GM18498 (cell line): ENCODE results near the gene FAM83G.

ENCODE experiments used
- ATAC-seq: cut with Tn5 transposase; IDR thresholded peaks from one replicate; pipeline ENCODE4 v1.9.1; 2021; ENCODE audit warnings: mild to moderate bottlenecking, moderate library complexity; ENCODE audit not compliant: unreplicated experiment

The FAM83G gene

DNA sequence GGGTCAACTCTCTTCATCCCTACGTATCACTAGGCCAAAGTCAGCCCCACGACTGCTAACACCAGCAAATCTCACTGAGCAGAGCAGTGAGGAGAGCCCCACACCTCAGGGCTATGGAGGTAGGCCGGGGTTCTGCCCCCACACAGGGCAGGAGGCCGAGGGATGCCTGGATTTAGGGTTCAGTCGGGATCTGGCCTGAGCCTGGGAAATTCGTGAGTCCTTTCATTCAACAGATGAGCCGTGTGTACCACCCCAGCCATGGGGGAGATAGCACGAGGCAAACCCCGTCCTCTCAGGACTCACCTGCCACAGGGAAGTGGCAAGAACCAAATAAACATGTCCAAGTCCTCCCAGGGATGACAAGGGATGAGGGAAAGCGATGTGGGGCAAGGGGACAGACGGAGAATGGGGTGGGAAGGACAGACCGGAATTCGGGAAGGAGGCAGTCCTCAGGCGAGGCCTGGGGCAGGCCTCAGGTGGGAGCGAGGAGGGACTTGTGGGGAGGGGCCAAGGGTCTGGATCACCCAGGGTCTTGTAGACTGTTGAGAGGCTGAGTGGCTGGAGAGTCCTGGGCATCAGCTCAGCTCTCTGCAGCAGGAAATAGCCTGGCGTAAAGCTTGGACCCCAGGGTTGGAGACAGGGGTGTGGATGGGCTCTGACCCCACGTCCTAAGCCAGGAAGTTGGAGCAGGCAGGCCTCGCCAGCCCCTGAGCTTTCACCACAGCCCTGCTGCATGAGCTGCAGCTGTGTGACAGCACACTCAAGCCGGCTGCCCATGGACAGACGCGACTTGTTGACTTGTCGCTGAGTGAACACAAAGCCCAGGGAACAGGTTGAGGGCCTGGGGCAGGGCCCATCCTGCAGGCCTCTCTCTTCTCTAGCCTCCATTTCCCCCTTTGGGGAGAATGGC lies 7.9 kb upstream of the FAM83G start:
- ATAC-seq, result no peak

DNA sequence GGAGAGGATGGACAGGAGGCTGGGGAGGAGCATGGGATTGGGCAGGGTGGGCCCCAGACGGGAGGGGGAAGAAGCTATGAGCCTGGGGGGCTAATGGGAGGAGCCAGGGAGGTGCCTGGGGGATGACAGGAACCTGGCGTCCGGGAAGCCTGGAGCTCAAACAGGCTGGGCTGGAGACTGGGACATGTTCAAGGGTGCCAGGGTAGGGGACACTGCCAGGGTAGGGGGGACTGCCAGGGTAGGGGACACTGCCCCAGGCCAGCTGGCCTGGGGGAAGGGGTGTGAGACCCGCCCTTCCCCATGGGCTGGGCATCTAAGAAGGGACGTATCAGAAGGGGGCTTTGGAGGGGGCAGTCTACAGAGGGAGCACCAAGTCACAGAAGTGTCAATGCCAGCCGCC lies 7.0 kb upstream of the FAM83G start:
- ATAC-seq, result no peak

DNA sequence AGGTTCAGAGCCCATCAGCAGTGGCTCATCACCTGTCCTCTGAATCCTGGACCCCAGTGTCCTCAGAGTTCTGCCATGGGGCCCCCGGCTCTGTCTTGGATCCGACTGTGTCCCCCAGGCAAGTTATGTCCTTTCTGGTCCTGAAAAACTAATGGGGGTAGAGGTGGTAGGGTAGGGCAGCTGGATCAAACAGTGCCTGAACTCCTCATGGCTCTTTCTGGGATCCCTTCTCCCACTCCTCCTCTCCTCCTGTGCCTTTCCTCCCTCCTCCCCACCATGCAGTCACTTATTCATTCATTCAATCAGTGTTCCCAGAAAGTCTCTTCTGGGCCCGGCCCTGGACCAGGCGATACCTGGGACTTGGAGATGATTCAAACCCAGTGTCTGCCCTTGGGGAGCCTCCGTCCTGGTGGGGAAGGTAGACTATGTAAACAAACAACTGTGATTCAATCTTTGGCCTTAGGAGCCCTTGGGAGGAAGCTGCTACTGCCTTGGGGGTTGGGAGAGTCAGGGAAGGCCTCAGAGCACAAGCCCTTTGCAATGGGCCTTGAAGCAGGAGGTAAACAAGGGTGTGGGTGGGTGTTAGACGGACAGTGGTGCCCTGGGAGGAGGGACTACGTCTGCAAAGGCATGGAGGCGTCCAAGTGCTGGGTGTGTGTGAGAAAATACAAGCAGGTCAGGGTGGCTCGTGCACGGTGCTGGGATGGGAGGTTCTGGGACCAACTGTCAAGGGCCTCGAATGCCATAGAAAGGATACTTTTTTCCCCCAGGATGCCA lies 6.4 kb upstream of the FAM83G start:
- no peak for ATAC-seq

DNA sequence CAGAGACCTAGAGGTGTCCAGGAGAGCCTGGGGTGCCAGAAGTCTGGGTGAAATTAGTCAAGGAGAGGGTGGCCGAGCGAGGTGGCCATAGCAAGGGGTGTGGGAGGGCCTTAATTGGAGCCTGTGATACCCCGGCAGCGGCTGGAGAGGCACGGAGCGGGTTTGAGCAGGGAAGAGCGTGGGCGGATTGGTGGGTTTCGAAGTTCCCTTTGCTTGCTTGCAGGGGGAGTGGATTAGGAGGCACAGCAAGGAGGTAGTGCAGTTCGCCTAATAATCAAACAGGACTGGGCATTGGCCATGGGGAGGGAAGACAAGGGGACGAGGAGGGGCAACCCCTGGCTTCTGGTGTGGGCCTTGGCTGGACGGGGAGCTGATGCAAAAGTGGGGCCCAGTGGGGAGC lies 5.4 kb upstream of the FAM83G start:
- ATAC-seq, result no peak

DNA sequence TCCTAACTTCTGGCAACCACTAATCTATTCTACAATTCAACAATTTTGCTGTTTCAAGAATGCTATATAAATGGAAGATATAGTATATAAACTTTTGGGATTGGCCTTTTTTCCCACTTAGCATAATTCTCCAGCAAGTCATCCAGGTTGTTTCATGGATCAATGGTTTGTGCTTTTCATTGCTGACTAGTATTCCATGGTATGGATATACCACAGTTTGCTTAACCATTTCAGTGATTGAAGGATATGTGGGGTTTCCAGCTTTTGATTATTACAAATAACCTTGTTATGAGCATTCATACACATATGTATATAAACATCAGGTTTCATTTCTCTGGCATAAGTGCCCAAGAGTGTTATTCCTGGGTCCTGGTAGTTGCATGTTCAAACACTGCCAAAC lies 2.1 kb upstream of the FAM83G start:
- no peak for ATAC-seq

DNA sequence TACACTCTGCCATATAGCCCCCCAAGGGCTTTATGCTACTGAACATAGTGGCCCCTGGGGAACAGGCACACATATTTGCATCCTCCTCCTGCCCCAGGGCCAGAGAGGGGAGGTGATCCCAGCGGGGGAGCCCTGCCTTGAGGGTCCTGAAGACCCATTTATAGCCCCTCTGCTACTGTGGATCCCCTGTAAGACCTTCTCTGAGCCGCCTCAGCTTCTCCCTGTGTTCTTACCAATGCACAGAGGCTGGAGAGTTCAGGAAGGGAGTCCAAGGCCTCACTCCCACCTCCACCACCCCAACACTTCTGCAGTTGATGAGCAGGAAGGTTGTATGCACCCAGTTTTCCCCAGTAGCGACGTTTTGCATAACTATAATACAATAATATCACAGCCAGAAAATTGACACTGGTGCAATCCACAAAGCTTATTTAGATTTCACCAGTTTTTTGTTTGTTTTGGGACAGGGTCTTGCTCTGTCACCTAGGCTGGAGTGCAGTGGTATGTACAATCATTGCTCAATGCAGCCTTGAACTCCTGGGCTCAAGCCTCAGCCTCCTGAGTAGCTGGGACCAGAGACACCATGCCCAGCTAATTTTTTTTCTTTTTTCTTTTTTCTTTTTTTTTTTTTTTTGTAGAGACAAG lies 1.3 kb upstream of the FAM83G start:
- no peak for ATAC-seq

DNA sequence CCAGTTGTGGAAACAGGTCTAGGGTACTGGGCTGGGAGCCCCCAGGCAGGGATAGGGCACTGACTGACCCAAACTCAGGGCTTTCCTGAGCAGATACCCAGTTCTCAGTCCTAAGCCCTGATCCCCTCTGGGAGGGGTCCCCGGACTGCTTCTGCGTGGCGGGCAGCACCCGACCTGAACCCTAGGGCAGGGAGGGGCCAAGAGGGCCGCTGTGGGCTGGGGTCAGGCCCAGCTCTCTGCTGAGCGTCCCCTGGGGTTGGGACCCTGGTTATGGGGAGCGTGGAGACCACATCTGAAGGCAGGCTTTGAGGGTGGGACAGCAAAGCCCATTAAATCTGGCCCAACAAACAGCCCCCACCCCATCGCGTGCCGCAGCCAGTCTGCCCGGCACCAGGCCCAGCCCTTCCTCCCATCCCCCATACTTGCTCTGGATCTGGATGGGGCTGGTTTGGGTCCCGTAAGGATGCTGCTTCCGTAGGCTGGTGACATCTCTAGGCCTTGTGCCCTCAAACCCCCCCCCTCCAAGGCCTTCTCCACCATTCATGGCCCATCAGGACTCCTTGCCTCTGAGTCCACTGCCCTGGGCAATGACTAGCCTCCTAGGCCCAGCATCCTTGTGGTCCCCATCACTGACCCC lies 691 bp upstream of the FAM83G start:
- ATAC-seq, result no peak

DNA sequence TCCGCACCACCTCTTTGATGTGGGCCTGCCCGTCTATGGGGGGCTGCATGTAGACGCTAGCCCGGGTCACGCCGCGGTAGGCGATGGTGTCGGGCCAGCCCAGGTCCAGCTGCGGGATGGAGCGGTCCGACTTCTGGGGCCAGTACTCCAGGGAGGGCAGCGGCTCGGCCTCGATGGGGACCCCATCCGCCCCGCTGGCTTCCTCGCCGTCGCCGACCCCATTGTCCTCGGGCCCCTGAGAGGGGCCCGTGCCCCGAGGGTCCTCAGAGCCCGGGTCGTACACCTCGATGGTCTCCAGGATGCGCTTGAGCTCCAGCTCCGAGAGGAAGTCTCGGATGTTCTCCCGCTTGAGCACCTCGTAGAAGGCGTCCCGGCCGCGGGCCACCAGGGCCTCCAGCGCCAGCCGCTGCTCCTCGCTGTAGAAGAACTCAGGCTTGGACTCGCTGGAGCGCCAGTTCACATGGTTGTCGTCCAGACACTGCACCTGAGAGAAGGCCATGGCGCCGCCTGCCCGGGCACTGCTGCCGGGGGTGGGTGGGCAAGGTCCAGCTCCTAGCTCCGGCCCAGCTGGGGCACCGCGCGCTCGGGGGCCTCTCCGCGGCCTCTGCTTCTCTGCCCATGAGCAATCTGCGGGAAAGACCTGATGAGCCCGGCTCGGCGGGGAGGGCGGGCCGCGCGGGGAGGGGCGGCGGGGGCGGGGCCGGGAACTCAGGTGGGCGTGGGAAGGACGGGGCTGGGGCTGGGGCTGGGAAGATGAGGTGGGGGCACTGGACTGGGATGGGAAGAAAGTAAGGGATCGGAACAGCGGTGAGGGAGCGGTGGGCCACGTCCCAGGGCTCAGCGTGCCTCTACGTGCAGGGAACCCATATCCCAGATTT lies 782 bp downstream of the FAM83G start:
- no peak for ATAC-seq

DNA sequence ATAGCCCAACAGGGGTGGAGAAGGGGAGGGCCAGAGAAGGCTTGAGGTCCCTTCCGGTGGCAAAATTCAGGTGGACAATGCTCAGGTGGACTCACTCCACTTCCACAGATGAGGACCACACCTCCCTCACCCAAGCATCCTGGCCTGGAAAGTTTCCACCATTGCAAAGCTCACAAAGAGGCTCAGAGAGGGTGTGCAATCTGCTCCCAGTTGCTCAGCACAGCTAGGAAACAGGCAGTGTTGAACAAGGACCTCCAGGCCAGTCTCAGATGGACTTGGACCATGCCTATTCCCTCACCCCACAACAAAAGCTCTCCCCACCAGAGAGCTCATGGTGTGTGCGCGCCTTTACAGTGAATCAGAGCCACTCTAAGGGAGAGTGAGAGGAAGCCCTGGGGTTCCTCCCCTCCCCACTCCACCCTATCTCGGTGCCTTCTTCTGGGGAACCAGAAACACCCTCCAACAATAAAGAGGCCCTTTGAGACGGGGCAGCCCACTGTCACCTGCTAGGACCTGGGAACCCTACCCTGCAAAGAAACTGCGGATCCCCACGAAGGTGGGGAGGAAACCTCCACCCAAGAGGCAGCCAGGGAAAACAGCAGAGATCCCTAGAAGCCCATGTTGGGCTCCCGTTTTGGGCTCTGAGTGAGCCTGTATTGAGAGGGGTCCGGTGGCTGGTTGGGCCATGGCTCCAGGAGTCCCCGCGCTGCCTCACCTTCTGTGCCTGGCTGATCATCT lies 1.6 kb downstream of the FAM83G start:
- ATAC-seq, result no peak

DNA sequence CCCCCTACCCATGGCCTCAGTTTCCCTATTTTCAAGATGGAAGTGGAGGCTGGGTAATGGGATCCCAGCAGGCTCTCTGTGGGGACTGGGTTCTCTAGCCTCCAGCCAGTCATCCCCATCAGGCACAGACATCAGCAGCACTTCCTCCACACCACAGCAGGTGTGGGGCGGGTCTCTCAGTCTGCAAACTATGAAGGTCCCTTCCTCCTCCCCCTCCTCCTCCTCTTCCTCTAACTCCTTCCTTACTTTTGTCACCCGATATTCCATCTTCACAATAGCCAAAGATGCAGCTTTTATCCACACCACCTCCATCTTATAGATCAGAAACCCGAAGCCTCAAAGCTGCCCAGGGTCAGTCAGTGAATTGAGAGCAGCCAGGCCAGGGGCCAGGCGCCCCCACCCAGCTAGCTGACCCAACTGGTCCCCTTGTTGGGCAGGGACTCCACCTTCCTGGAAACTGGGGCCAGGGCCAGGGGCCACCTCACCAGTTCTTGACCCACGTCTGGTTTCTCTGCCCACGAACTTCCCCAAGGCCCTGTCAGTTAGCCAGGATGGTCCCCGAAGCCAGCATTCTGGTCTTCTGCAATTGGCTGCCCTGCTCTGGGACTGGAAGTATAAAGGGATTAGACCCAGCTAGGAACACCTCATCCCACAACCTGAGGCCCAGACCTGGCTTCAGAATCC lies 2.5 kb downstream of the FAM83G start:
- ATAC-seq, result no peak

DNA sequence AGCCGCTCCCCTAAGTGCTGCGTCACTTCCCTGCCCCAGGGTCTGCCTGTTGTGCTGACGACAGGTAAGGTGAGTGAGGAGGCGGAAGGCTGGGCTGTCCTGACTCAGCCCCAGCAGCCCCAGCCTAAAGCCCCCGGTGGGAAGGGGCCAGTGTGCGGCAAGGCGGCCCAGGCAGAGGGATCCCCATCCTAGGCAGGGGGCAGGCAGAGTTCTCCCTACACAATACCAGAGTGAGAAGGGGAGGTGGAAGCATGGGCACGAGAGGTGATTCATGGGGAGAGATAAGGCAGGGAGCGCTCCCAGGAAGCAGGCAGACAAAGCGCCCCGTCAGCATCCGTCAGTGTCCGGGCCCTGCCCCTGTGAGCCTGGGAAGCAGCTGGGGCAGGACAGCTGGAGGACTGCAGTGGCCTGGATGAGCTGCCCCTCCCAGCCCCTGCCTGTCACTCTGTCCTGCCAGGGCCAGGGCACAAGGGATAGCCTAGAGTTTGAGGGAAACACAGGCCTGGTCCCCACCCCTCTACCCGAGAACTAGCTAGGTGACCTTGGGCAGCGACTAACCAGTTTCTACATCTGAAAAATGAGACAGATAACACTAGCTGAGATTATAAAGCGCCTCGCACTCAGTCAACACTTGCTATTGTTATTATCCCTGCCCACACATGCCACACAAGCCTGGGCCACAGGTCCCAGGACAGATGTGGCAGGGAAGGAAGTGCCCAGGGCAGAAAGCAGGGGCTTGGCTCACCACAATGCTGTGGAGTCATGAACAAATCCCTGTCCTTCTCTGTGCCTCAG lies 3.8 kb downstream of the FAM83G start:
- ATAC-seq, result no peak

DNA sequence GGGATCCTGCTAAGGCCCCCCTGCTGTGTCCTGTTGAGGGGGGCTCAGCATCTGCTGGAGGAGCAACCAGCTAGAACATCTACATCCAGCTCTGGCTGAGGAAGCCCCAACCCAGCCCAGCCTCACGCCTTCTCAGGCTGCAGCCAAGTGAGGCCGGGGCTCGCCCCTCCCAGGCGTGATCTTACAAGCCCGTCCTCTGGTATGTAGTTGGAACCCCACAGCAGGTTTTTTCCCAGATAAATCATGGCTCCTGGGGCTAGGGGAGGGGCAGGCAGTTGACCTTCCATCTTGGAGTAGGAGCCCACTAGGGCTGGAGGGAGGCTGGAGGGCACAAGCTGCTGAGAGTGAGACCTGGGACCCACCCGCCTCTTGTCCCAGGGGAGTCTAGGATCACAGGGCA lies 4.7 kb downstream of the FAM83G start:
- no peak for ATAC-seq

DNA sequence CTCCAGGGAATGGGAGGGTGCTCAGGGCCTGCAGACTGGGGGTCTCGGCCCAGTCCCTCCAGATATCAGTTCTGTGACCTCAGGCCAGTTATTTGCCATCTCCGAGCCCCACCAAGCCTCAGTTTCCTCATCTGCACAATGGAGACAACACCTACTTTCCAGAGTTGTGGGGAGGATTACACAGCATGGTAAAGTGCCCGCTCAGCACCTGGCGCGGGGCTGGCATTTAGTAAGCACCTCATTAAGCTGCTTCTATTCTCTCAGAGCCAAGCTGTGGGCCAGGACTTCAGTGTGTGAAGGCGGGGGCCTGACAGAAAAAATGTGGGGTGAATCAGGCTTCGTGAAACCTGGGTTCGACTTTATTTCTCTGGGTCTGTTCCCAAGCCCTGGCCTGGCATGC lies 5.2 kb downstream of the FAM83G start:
- no peak for ATAC-seq

DNA sequence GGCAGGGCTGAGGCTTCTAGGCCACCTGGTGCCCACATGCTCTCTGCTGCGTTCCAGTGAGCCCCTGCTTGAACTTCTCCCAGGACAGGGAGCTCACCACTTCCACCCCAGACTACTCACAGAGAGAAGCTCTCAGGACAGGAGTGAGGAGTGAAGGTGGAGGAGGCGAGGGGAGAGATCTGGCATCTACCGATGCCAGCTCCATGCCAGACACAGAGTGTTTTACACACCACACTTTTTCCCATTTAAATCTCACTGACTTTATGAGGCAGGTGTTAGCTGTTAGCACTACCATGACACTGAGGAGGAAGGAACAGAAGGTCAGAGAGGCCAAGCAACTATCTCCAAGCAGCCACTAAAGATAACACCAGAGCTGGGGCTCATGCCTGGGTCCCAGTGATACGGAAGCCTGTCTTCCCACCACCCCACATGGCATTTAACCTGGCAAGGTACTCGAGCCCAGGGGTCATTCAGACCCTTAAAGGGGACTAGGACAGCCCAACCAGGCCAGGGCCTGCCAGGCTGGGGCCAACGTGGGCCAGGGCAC lies 6.8 kb downstream of the FAM83G start:
- no peak for ATAC-seq

DNA sequence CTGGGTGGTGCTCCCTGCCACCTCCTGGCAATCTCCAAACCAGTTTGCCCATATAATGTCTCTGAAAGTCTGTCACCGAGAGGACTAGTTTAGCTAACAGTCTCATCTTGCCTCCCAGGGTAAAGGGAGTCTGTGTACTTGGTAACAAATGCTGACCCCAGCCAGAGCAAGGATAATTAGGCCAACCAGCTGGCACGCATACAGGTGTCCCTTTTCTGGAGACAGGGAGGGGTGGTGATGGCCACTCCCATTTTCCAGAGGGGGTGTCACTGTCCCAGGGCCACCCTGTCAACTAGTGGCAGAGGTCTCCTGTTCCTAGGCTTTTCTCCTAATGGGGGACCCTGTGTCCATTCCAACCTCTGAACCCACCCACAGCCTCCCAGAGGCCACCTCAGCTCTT lies 8.1 kb downstream of the FAM83G start:
- no peak for ATAC-seq

DNA sequence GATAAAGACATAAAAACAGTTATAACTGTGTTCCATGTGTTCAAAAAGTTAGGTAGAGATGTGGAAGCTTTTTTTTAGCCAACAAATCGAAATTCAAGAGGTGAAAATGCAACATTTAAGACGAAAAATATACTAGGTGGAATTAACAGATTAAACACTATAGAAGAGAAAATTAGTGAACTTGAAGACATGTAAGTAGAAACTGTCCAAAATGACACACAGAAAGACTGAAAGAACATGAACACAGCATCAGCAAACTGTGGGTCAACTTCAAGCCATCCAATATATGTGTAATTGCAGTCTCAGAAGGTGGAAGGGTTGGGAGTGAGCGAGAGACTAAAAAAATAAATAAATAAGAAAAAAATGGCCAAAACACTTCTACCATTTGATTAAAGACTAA lies 9.3 kb downstream of the FAM83G start:
- ATAC-seq, result no peak

DNA sequence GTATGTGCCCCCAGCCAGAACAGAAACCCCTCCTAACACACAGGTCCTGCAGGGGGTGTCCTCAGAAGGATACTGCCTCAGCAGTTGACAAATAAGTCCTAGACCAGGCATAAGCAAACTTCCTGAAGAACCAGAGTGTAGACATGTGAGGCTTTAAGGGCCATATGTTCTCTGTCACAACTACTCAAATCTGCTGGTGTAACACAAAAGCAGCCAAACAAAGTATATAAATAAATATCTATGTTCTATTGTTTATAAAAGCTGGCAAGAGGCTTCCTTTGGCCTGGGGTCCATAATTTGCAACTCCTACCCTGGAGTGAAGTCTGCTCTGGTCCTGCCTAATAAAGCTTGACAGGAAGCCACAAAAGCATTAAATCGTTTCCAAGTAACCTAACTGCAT lies 9.9 kb downstream of the FAM83G start:
- ATAC-seq, result no peak
